Right renal pelvis (tissue), 4 donors: ENCODE data around the gene ADAMTS18. TPM values are rescaled to one million over a fixed set of nuclear protein-coding genes. Genes with fewer than 3 reads are reported as not detected.
A peak's percentile ranks its signal among the peaks of the same experiment; 100 is the strongest.

ENCODE experiments used
- DNase-seq, 4 donors: peaks; one replicate each; pipeline ENCODE4 v3.0.0-alpha.2; 2013; ENCODE audit warnings: low read depth in 4 of 4, low spot score in 3 of 4, missing footprints in 1 of 4
- polyA plus RNA-seq, 4 donors: library from polyadenylated mRNA; unstranded; fragments of 120-200 nt; gene quantifications; one replicate each; pipeline ENCODE4 v1.2.1, GENCODE V29; 2013; ENCODE audit not compliant: insufficient read length in 4 of 4

ADAMTS18 gene
- polyA plus RNA-seq, 4 donors: 2.7 to 6.2 (median 4.2) TPM

DNA sequence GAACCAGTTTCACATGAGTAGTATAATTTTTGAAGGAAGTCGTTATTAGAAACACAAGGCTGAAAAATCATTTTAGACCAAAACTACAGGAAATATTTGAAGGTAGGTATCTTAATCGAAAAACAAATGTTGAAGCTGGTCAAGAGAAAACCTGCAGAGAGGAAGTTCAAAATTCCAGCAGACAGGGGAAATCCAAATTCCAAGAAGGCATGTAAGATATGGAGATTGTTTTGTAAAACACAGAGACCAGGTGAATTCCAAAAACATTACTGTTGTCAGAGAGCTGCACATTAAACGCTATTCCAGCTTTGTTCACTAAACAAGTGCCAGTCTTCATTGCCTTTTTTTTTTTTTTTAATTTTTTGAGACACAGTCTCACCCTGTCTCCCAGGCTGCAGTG is 38.4 kb downstream of the ADAMTS18 start:
- DNase-seq: no peak

DNA sequence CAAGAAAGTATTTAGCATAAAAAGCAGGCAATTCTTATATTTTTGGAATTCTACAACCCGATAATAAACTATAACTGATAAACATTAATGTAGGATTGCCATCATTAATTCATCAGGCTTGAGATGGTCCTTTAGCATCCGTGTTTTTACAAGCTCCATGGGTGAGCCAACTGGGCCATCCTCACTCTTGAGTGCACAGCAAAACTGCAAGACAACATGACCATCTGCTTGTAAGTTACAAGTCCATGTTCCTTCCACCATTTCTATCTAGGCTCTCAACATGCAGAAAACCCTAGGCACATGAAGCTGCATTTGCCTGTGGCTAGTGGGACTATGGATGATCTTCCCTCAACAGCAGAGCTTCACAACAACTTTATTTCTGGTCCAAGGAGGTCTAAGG is 40.1 kb downstream of the ADAMTS18 start:
- no peak for DNase-seq

GRCh38 chr16:77393955-77394354 is 40.9 kb downstream of the ADAMTS18 start:
- no peak for DNase-seq

DNA sequence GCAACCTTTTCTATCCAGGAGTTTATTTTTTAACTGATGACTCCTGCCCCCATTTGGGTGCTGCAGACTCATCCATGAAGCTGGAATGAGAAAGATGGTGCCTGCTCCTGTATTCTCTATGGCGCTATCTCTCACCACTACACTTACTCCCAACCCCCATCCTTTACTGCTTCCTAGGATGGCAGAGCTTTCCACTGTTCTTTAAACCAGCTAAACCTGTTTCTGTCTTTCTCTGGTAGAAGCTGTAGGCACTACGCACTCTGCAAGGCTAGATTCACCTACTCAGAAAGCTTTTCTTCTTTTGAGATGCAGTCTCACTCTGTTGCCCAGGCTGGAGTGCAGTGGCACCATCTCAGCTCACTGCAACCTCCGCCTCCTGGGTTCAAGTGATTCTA is 47.0 kb downstream of the ADAMTS18 start:
- peak in 1 of 4 donors; percentile 14 for DNase-seq

- DNase-seq: no peak
These were observed 47.7 kb downstream of the ADAMTS18 start for GRCh38 chr16:77386831-77387814.

DNA sequence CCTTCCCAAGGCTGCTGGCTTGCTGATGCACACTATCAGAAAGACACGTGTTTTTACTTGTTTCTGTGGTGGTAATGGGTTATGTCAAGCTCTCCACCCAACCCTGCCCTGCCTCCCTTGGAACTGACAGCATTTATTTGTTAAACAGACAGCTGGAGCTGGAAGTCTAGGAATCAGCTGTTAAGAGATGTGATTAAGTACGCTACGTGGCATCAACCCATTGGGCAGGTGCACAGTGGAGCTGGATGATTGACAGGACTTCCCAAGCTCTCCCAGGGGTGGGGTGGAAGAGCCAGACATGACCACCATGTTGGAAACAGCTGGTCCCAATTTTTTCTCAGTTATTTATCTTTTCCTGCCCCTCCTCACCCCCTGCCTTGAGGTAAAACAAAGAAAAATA is 49.4 kb downstream of the ADAMTS18 start:
- no peak for DNase-seq

GRCh38 chr16:77383606-77384187 is 51.1 kb downstream of the ADAMTS18 start:
- no peak for DNase-seq

DNA sequence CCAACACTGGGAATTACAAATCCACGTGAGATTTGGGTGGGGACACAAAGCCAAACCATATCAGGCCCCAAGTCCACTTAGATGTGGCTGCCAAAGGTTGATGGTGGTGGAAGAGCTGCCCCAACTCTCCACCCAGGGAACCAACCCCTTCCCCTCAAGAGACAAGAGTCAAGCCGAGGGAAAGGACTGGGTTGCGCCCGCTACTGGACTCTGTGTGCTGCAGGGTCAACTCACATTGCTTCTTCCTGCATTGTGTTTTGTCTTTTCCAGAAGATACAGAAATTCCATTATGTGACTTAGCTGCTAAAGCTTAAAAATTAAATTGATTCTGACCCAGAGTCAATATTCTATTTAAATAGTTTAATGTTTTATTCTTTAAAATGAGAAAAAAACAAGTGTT is 58.5 kb downstream of the ADAMTS18 start:
- DNase-seq: no peak

DNA sequence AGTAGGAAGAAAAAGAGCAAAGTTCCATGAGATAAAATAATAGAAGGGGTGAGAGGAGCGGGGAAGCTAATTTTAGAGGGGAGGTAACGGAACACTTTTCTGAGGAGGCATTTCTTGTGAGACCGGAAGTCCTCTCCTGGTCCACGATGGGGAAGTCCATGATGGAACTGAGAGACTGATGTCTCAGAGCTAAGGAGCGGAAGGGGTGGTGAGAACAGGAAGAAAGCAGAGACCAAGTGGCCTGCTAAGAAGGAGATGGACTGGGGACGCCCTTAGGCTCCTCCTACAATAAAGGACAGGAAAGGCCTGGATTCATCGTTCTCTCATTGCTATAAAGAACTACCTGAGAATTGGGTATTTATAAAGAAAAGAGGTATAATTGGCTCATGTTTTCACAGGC is 59.4 kb downstream of the ADAMTS18 start:
- no peak for DNase-seq

DNA sequence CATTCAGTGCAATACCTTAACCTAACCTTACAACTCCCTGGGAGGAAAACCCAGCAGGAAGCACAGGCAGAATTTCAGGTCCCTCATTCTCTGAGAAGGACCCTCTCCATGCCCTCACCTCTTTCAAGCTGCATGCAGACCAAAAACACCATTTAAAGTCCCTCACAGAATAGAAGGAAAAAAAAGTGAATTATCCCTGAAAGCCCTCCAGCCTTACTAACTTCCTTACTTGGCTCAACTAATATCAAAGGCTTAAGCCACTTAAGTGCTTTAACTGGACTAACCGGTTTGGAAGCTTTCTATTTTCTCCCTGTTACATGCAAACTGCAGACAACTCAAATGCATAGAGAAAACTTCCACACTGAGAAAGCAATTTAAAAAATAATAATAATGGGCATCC is 60.5 kb downstream of the ADAMTS18 start:
- DNase-seq: peak in 2 of 4 donors; percentile 25 to 28

DNA sequence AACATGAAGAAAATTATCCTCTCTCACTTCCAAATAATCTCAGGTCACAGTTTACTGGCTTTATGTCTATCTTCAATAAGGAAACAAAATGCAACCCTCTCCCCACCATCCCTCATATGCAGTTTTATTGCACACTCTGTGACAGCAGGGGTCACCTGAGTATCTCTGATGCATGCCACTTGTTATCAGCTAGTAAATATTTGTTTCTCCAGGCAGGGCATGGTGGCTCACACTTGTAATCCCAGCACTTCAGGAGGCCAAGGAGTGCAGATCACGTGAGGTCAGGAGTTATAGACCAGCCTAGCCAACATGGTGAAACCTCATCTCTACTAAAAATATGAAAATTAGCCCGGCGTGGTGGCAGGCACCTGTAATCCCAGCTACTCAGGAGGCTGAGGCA is 61.1 kb downstream of the ADAMTS18 start:
- DNase-seq: no peak

- no peak for DNase-seq
These were observed 70.1 kb downstream of the ADAMTS18 start for GRCh38 chr16:77364770-77365169.

DNA sequence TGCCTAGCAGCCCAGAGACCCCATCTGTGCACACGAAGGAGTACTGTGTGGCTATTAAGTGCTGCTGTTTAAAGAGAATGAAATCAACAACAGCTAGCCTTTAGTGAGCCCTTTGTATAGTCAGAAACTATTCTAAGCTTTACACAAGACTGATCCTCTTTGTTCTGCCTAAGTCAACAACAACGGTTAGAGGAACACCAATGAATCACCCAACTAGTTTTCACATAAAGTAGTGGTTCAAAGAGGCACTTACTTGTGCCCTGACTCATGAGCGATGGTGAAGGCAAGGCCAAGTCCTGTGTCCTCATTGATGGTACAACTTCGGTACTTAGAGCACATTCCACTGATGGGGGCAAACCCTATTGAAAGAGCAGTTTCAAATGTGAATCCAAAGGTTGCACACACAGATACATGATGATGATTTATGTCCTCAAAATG is 75.8 kb downstream of the ADAMTS18 start:
- no peak for DNase-seq

DNA sequence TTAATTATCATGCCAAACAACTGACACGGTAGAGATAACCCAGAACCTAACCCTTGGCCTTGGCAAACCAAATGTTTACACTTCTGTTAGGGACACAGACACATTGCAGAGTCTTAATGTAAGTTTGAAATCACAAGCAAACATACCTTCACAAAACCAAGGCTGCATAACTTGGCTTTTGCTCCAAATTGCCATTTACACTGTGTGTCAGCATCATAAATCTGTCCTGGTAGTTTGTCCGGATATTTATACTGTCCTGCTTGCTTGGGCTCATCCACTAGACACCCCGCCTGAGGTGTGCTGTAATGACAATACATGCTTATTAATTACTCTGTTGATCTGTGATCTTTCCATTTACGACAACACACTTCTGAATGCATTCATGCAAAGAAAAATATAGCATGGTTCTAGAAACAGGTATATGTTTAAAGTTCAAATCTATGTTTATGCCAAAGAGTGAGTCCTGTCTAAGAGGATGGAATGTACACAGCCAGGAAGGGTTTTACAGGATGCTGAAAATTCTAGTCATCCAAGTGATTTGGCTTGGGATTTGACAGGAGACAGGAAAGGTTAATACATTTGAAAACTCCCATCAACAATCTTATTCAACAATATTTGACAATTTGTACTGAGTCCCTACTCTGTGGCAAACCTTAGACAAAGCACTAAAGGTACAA is 81.1 kb downstream of the ADAMTS18 start:
- no peak for DNase-seq

DNA sequence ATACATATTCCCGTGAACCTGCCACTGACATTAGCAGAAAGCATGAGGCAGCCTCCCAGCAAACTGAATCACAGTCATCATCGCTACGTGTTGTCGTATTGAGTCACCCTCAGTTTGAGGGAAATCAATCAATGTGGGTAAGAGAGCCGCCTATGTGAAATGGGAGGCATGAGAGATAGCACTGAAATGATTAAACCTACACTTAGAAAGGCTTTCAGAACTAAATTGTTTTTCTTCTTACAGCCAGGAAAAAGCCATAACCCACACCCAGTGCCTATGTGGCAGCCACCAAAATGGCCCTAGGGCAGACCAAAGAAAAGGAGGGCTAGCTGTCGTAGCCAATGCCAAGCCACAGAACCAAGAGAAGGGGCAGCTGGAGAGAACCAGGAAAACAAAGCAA is 90.5 kb downstream of the ADAMTS18 start:
- no peak for DNase-seq

DNA sequence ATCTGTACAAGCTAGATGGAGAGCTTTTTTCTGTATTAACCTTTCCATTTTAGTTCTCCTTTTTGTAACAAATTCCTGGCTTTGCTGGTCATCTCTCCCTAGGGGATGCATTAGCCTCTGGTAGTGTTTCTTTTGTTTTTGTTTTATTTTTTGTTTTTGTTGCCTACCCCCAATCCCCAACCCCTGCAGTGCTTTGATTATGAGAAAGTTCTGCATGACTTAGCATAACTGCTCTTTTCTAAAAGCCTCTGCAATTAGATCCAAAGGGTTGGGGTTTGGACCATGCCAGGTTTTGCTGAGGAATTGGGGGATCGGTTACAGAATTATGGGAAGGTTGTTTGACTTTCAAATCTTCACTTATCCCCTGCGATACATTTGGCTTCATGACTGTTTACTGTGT is 98.2 kb downstream of the ADAMTS18 start:
- DNase-seq: no peak

GRCh38 chr16:77335652-77336234 is 99.1 kb downstream of the ADAMTS18 start:
- DNase-seq: peak in 2 of 4 donors; percentile 25 to 28

DNA sequence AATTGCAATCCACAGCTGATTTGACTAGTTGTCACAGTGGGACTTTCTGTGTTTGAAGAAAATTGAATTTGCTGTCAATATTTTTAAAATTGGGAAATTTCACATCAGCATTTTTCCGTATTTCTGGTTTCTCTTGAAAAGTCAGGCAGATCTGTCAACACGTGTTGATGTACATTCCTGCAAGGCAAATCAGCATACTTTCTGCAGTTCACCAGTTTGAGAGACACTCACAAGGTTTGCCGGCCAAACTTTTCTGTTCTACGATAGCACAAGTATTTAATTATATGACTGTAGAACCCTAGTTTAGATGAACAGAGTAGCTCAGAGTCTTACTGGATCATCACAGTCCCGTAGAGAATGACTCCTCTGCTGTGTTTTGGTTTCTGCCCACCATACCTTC is 102.0 kb downstream of the ADAMTS18 start:
- DNase-seq: no peak

DNA sequence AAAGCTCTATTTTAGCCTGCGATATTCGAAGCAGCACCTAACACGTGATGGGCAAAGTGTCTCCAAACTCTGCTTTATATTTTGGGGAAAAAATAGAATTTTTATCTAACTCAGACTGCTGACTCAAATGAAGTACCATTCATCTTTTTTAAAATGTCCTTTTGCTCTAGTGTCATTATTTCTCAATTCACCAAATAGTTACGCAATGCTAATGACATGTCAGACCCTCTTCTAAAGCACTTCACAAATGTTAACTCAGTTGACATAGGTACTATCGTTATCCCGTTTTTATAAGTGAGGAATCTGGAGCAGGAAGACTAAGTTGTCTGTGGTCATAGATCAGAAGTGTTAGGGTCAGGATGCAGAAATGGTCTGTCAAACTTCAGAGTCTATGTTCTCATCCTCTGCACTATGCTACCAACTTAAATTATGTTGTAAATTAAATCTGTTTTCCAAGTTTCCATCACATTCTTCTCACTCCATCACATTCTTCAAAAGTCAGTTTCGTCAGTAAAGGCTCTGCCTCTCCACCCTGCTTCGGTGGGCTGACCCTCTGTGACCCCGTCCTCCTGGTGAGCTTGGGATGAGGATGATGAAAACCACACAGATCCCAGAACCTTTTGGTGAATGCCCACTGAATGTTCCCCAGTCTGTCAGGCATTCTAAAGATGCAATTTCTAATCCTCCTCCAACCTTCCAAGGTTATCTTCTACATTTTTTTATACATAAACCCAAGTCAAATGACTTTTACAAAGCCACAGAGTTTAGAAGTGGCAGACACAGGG is 102.8 kb downstream of the ADAMTS18 start:
- no peak for DNase-seq

DNA sequence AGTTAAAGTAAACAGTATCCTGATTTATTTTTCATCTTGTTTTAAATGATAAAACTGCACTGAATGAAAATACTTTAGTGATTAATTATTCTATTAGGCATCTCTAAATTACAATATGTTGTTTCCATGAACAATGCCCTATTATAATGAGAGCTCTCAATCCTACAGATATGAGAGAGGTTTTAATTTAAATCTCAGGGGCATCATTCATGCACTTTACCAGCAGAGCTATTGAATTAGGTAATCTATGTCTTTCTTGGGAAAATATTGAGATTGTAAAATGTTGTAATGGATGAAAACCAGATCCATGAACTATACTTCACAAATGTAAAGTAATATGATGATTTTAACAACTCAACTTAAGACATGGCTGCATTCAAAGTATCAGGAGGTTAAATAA is 103.8 kb downstream of the ADAMTS18 start:
- DNase-seq: no peak
